IMR-90 (cell line): ENCODE measurements around the gene PAGE1. TPM values are rescaled to one million over a fixed set of nuclear protein-coding genes. Genes with fewer than 3 reads are reported as not detected.
"Not testable (repeated sequence)": the region's sequence is repeated elsewhere in the genome, so short reads cannot be mapped to it uniquely, and the experiment has no call there.

Source experiments
- ATAC-seq: fragments of 200-7000 bp; cut with Tn5 transposase; 2 replicates; pipeline ENCODE4 v1.9.1; 2020; ENCODE audit warnings: low read depth, mild to moderate bottlenecking, moderate library complexity
- BruUV-seq: library from RNA; stranded (reverse); fragments of 400-500 nt; replicated peaks from 2 replicates; lab custom pipeline; 2021; lab: Mats Ljungman, UMichigan
- CTCF ChIA-PET: fragments of 300-600 bp; formaldehyde crosslinking; extraction: SDS; loops from one replicate; lab custom pipeline; 2021; ENCODE audit warnings: antibody characterized with exemption; lab: Yijun Ruan, JAX
- POLR2A ChIA-PET: fragments of 300-600 bp; sonication (Branson Sonifier 250); formaldehyde crosslinking; loops from one replicate; lab custom pipeline; 2022; ENCODE audit warnings: antibody characterized with exemption; ENCODE audit not compliant: unreplicated experiment; lab: Charles Lee
- DNase-seq: peaks from one replicate; pipeline ENCODE4 v3.0.0; 2013
- H2AFZ ChIP-seq: replicated peaks from 2 replicates; pipeline ENCODE3; 2013; ENCODE audit warnings: low read length, mild to moderate bottlenecking; ENCODE audit not compliant: poor library complexity
- H2AK5ac ChIP-seq: 2 replicates; pipeline ENCODE4 v1.6.1; 2013; ENCODE audit warnings: low read depth, low read length, inconsistent platforms
- H2AK9ac ChIP-seq: replicated peaks from 2 replicates; pipeline ENCODE3; 2013; ENCODE audit warnings: mild to moderate bottlenecking, low read depth, low read length, moderate library complexity; ENCODE audit not compliant: poor library complexity
- H2BK120ac ChIP-seq: 2 replicates; pipeline ENCODE4 v1.6.1; 2013; ENCODE audit warnings: low read depth, low read length, inconsistent platforms
- H2BK15ac ChIP-seq: 3 replicates; pipeline ENCODE4 v1.6.1; 2013; ENCODE audit warnings: low read depth, low read length, inconsistent platforms
- H2BK20ac ChIP-seq: 2 replicates; pipeline ENCODE4 v1.6.1; 2013; ENCODE audit warnings: low read depth, mild to moderate bottlenecking, inconsistent platforms, low read length, moderate library complexity
- H2BK5ac ChIP-seq: 2 replicates; pipeline ENCODE4 v1.6.1; 2013; ENCODE audit warnings: mild to moderate bottlenecking, low read depth, low read length, inconsistent platforms; ENCODE audit not compliant: poor library complexity, severe bottlenecking
- H3K14ac ChIP-seq: replicated peaks from 2 replicates; pipeline ENCODE4 v1.6.1; 2013; ENCODE audit warnings: low read depth, low read length, inconsistent platforms
- H3K18ac ChIP-seq: 2 replicates; pipeline ENCODE4 v1.6.1; 2013; ENCODE audit warnings: low read depth, low read length, control low read depth
- H3K23ac ChIP-seq: 2 replicates; pipeline ENCODE4 v1.6.1; 2013; ENCODE audit warnings: low read depth, low read length, inconsistent platforms
- H3K27ac ChIP-seq: 2 replicates; pipeline ENCODE4 v1.5.1; 2013; ENCODE audit warnings: mild to moderate bottlenecking, control low read depth, low read length; ENCODE audit not compliant: insufficient read depth
- H3K27me3 ChIP-seq: 2 replicates; pipeline ENCODE4 v1.6.1; 2013; ENCODE audit warnings: low read length; ENCODE audit not compliant: control insufficient read depth, insufficient read depth
- H3K36me3 ChIP-seq: 2 replicates; pipeline ENCODE4 v1.6.1; 2013; ENCODE audit warnings: low read length, mixed read lengths; ENCODE audit not compliant: control insufficient read depth, insufficient read depth
- H3K4ac ChIP-seq: 2 replicates; pipeline ENCODE4 v1.6.1; 2013; ENCODE audit warnings: low read depth, low read length, inconsistent platforms
- H3K4me1 ChIP-seq: 2 replicates; pipeline ENCODE4 v1.6.1; 2013; ENCODE audit warnings: low read length, mixed read lengths; ENCODE audit not compliant: control insufficient read depth, insufficient read depth
- H3K4me2 ChIP-seq: 2 replicates; pipeline ENCODE4 v1.6.1; 2013; ENCODE audit warnings: low read depth, mild to moderate bottlenecking, control low read depth, low read length, moderate library complexity
- H3K4me3 ChIP-seq: 2 replicates; pipeline ENCODE4 v1.5.1; 2013; ENCODE audit warnings: low read depth, mild to moderate bottlenecking, control low read depth, low read length, moderate library complexity; ENCODE audit not compliant: insufficient read depth
- H3K56ac ChIP-seq: 2 replicates; pipeline ENCODE4 v1.6.1; 2013; ENCODE audit warnings: low read length, inconsistent platforms; ENCODE audit not compliant: insufficient read depth; ENCODE audit errors: extremely low read depth
- H3K79me1 ChIP-seq, 2 experiments: 2 replicates each; pipeline ENCODE4 v1.6.1; 2013; ENCODE audit warnings: low read length in 2 of 2, inconsistent platforms in 1 of 2, low read depth in 1 of 2
- H3K9ac ChIP-seq: 2 replicates; pipeline ENCODE4 v1.6.1; 2013; ENCODE audit warnings: low read depth, low read length, control low read depth
- H3K9me1 ChIP-seq: 2 replicates; pipeline ENCODE4 v1.6.1; 2013; ENCODE audit warnings: low read length, inconsistent platforms; ENCODE audit not compliant: insufficient read depth
- H3K9me3 ChIP-seq: 2 replicates; pipeline ENCODE4 v1.6.1; 2013; ENCODE audit warnings: low read length; ENCODE audit not compliant: control insufficient read depth, insufficient read depth
- H4K20me1 ChIP-seq: 2 replicates; pipeline ENCODE4 v1.6.1; 2013; ENCODE audit warnings: low read length, inconsistent platforms; ENCODE audit not compliant: insufficient read depth
- H4K5ac ChIP-seq: 2 replicates; pipeline ENCODE4 v1.6.1; 2013; ENCODE audit warnings: mild to moderate bottlenecking, low read depth, low read length, control low read depth
- H4K8ac ChIP-seq, 2 experiments: 2 replicates each; pipeline ENCODE4 v1.6.1; 2013; ENCODE audit warnings: low read depth in 2 of 2, low read length in 2 of 2, control low read depth in 1 of 2, inconsistent platforms in 1 of 2
- H4K91ac ChIP-seq: 2 replicates; pipeline ENCODE4 v1.6.1; 2013; ENCODE audit warnings: low read depth, low read length, inconsistent platforms; ENCODE audit not compliant: insufficient read depth
- WGBS, 2 experiments: methylation state at CpG; one replicate each; pipeline versions ENCODE4 v1.1.5 to v1.1.7; 2013; ENCODE audit warnings: missing lambda C conversion rate in 2 of 2; ENCODE audit not compliant: insufficient read length in 1 of 2; ENCODE audit errors: extremely low coverage in 2 of 2; 5-methylcytosine and 5-hydroxymethylcytosine counted together
- dilution Hi-C: fragments of 300-500 bp; cut with HindIII; formaldehyde crosslinking; loops from one replicate; pipeline ENCODE4 v1.14.3; 2018; ENCODE audit warnings: low sequenced_read_pairs; ENCODE audit not compliant: unreplicated experiment
- in situ Hi-C: fragments of 300-500 bp; cut with MboI; formaldehyde crosslinking; loops from 3 replicates; pipeline ENCODE4 v1.14.3; 2019; ENCODE audit warnings: low sequenced_read_pairs, inconsistent platforms, mixed read lengths
- intact Hi-C: fragments of 100-400 bp; cut with micrococcal nuclease; formaldehyde crosslinking; loops from 2 replicates; pipeline ENCODE4 v1.10.0; 2022
- polyA plus RNA-seq, 3 experiments: library from polyadenylated mRNA; depleted of rRNA; stranded (reverse); fragments of >200 nt; gene quantifications; 2 replicates each; pipeline ENCODE4 v1.2.3, GENCODE V29; 2012; ENCODE audit warnings: low replicate concordance in 1 of 3
- total RNA-seq: library from RNA; depleted of rRNA; stranded (reverse); fragments of >200 nt; gene quantifications from 2 replicates; pipeline ENCODE4 v1.2.3, GENCODE V29; 2012

The PAGE1 gene
- total and polyA plus RNA-seq, 2 of the 4 experiments (the other 2 are of a cell fraction), result not detected

GRCh38 chrX:49720106-49720505 lies 24.3 kb upstream of the PAGE1 start:
- H2AK5ac ChIP-seq, H3K4me2 ChIP-seq, H3K9me3 ChIP-seq, H2BK20ac ChIP-seq, H3K9me1 ChIP-seq, H3K4ac ChIP-seq, H3K4me1 ChIP-seq, H3K56ac ChIP-seq, H3K27me3 ChIP-seq, H3K4me3 ChIP-seq, H2BK120ac ChIP-seq, H3K18ac ChIP-seq, CTCF ChIA-PET, H3K79me1 ChIP-seq, H3K36me3 ChIP-seq, H4K5ac ChIP-seq, ATAC-seq, H2BK5ac ChIP-seq, H3K27ac ChIP-seq, H3K9ac ChIP-seq, H3K14ac ChIP-seq, DNase-seq, H4K8ac ChIP-seq, in situ Hi-C loops, H4K20me1 ChIP-seq, BruUV-seq, POLR2A ChIA-PET, intact Hi-C loops, dilution Hi-C loops, H3K23ac ChIP-seq, H4K91ac ChIP-seq, H2BK15ac ChIP-seq, H2AK9ac ChIP-seq, H2AFZ ChIP-seq: not testable (repeated sequence)
- no CpG with 5 or more reads among the region's 2 CpGs for WGBS, 2 experiments
